OCI-LY7 (cell line): Measurements from ENCODE around the gene LPP. TPM values are rescaled to one million over a fixed set of nuclear protein-coding genes. Genes with fewer than 3 reads are reported as not detected.
A peak's percentile ranks its signal among the peaks of the same experiment; 100 is the strongest.

Experiments
- BruUV-seq: library from RNA; stranded (reverse); fragments of 400-500 nt; replicated peaks from 2 replicates; lab custom pipeline; 2021; lab: Mats Ljungman, UMichigan
- CTCF ChIA-PET: fragments of 300-600 bp; sonication (Branson Sonifier 250); formaldehyde crosslinking; loops from one replicate; lab custom pipeline; 2022; ENCODE audit warnings: antibody characterized with exemption; ENCODE audit not compliant: unreplicated experiment; lab: Charles Lee
- POLR2A ChIA-PET: fragments of 300-600 bp; sonication (Branson Sonifier 250); formaldehyde crosslinking; loops from one replicate; lab custom pipeline; 2022; ENCODE audit warnings: antibody characterized with exemption; lab: Charles Lee
- DNase-seq: peaks from one replicate; pipeline ENCODE4 v3.0.0-alpha.2; 2015; ENCODE audit warnings: low spot score
- H2AFZ ChIP-seq: fragments of 200-600 bp; sonication (generic), shearing (Covaris generic); 2 replicates; pipeline ENCODE4 v1.6.1; 2014; ENCODE audit warnings: mild to moderate bottlenecking, antibody characterized with exemption, low read length, moderate library complexity
- H3K27ac ChIP-seq: fragments of 200-600 bp; sonication (generic); 2 replicates; pipeline ENCODE4 v1.5.1; 2014; ENCODE audit warnings: mixed run types, low read depth, mild to moderate bottlenecking, moderate library complexity, low read length, inconsistent platforms; ENCODE audit not compliant: poor library complexity, severe bottlenecking
- H3K36me3 ChIP-seq: fragments of 200-600 bp; sonication (generic); 2 replicates; pipeline ENCODE4 v1.6.1; 2014; ENCODE audit warnings: mild to moderate bottlenecking, antibody characterized with exemption, low read length, moderate library complexity, mixed read lengths; ENCODE audit not compliant: insufficient read depth
- H3K4me1 ChIP-seq: fragments of 200-600 bp; sonication (generic); 2 replicates; pipeline ENCODE4 v1.5.1; 2014; ENCODE audit warnings: mild to moderate bottlenecking, low read length; ENCODE audit not compliant: insufficient read depth, poor library complexity, severe bottlenecking
- H3K4me2 ChIP-seq: fragments of 200-600 bp; sonication (generic); 2 replicates; pipeline ENCODE4 v1.6.1; 2014; ENCODE audit warnings: mild to moderate bottlenecking, low read length
- H3K4me3 ChIP-seq: fragments of 200-600 bp; sonication (generic); 2 replicates; pipeline ENCODE4 v1.5.1; 2014; ENCODE audit warnings: mild to moderate bottlenecking, low read depth, low read length; ENCODE audit not compliant: poor library complexity, severe bottlenecking
- H3K79me2 ChIP-seq: fragments of 200-600 bp; sonication (generic); 2 replicates; pipeline ENCODE4 v1.6.1; 2016; ENCODE audit warnings: low read depth, mild to moderate bottlenecking, low read length, moderate library complexity, mixed read lengths; ENCODE audit not compliant: insufficient read depth
- H3K9me2 ChIP-seq: fragments of 200-600 bp; sonication (generic); 2 replicates; pipeline ENCODE4 v1.6.1; 2016; ENCODE audit warnings: mild to moderate bottlenecking, low read length, mixed read lengths; ENCODE audit not compliant: insufficient read depth
- H3K9me3 ChIP-seq: fragments of 200-600 bp; sonication (generic); 2 replicates; pipeline ENCODE4 v1.6.1; 2014; ENCODE audit warnings: mild to moderate bottlenecking, mixed run types, low read length, mixed read lengths
- H4K20me1 ChIP-seq: fragments of 200-600 bp; sonication (generic); 2 replicates; pipeline ENCODE4 v1.6.1; 2014; ENCODE audit warnings: mild to moderate bottlenecking, antibody characterized with exemption, low read length, moderate library complexity, mixed read lengths; ENCODE audit not compliant: insufficient read depth
- CTCF ChIP-seq: fragments of 200-600 bp; sonication (generic); conservative IDR thresholded peaks from 2 replicates; pipeline ENCODE4 v1.5.1; 2014; ENCODE audit warnings: mild to moderate bottlenecking, antibody characterized with exemption, low read length, moderate library complexity, mixed read lengths
- EZH2phosphoT487 ChIP-seq: fragments of 200-600 bp; sonication (generic); IDR thresholded peaks from 2 replicates; pipeline ENCODE4 v1.6.1; 2018; ENCODE audit warnings: low read depth, borderline replicate concordance, mild to moderate bottlenecking, mixed run types, antibody characterized with exemption, low read length, moderate library complexity, mixed read lengths
- intact Hi-C: fragments of 100-400 bp; cut with micrococcal nuclease; formaldehyde crosslinking; loops from one replicate; pipeline ENCODE4 v1.10.0; 2022; ENCODE audit not compliant: unreplicated experiment
- total RNA-seq, 2 experiments: library from RNA; depleted of rRNA in 1 of 2; stranded (reverse); fragments of >200 nt in 1 of 2; shearing (Covaris generic) in 1 of 2; gene quantifications; 2 replicates each; pipeline ENCODE4 v1.2.3, GENCODE V29; 2014 to 2022

Gene LPP
- total RNA-seq, 2 experiments from 2014 or later = 10.9 to 119 TPM

GRCh38 chr3:188153437-188154013 lies 432 bp upstream of the LPP start:
- POLR2A ChIA-PET = interaction anchor here (0.6 to 2.8 kb wide), 20 partner anchors 11 to 216 kb away, joined by 3 to 15 read pairs (median 3); no protein-coding TSS in a partner anchor

GRCh38 chr3:188154809-188155574 lies 1.0 kb downstream of the LPP start:
- Histone ChIP-seq H3K4me2 (peak overlapping the region; percentile 96), H3K27ac (peak overlapping the region; percentile 41), H3K9me2 (no peaks in the 10 kb centered on the region), H2AFZ (peak overlapping the region; percentile 78; the same call in 1 of the 2 replicates), H3K4me1 (peaks cover 35% of the 10 kb centered on the region), H3K9me3 (no peaks in the 10 kb centered on the region), H3K79me2 (no peaks in the 10 kb centered on the region), H3K4me3 (peak overlapping the region; percentile 82), H3K36me3 (no peaks in the 10 kb centered on the region), H4K20me1 (no peaks in the 10 kb centered on the region)
- DNase-seq = no peak
- BruUV-seq = no TSS peak
- intact Hi-C loops = loop anchor here (1.0 to 5.0 kb wide), 5 partner anchors 62 to 412 kb away; no protein-coding TSS in a partner anchor
- TF ChIP-seq CTCF (no peak), EZH2phosphoT487 (no peak)
- CTCF ChIA-PET = interaction anchor here (0.9 kb wide), 1 partner anchor 172 kb away, joined by 3 read pairs; no protein-coding TSS in a partner anchor
- POLR2A ChIA-PET = interaction anchor here (0.5 to 2.0 kb wide), 13 partner anchors 12 to 1153 kb away, joined by 3 to 5 read pairs (median 3); no protein-coding TSS in a partner anchor

More at GRCh38 chr3:188153437-188154013, 432 bp upstream of the LPP start:
- Histone ChIP-seq H3K4me1 (peaks cover 35% of the 10 kb centered on the region), H2AFZ (peak overlapping the region; percentile 78; the same call in 1 of the 2 replicates), H3K4me3 (peak overlapping the region; percentile 82), H4K20me1 (no peaks in the 10 kb centered on the region), H3K9me2 (no peaks in the 10 kb centered on the region), H3K4me2 (peak overlapping the region; percentile 96), H3K27ac (peak overlapping the region; percentile 41), H3K36me3 (no peaks in the 10 kb centered on the region), H3K79me2 (no peaks in the 10 kb centered on the region), H3K9me3 (no peaks in the 10 kb centered on the region)
- no peak for TF ChIP-seq CTCF
- TF ChIP-seq EZH2phosphoT487 = no peak
- CTCF ChIA-PET = interaction anchor here (0.7 kb wide), 1 partner anchor 212 kb away, joined by 9 read pairs; no protein-coding TSS in a partner anchor
- peak; percentile 37 for DNase-seq
- intact Hi-C loops = loop anchor here (1.0 to 5.0 kb wide), 6 partner anchors 61 to 411 kb away; no protein-coding TSS in a partner anchor
- no TSS peak for BruUV-seq
